BJ (cell line): ENCODE measurements around the gene C3orf22. TPM values are rescaled to one million over a fixed set of nuclear protein-coding genes. Genes with fewer than 3 reads are reported as not detected.

Source experiments
- CTCF ChIA-PET: fragments of 350-600 bp; formaldehyde crosslinking; extraction: SDS; loops from one replicate; lab custom pipeline; 2021; ENCODE audit warnings: antibody characterized with exemption, inconsistent platforms; lab: Yijun Ruan, JAX
- POLR2A ChIA-PET: fragments of 300-600 bp; sonication (Branson Sonifier 250); formaldehyde crosslinking; extraction: SDS; loops from one replicate; lab custom pipeline; 2021; ENCODE audit warnings: antibody characterized with exemption; lab: Charles Lee
- DNase-seq: peaks from one replicate; pipeline ENCODE4 v3.0.0-alpha.2; 2011; ENCODE audit warnings: low read depth
- H3K27me3 ChIP-seq: 2 replicates; pipeline ENCODE4 v1.6.0; 2011; ENCODE audit warnings: low read length; ENCODE audit not compliant: control insufficient read depth, insufficient read depth
- H3K36me3 ChIP-seq: 2 replicates; pipeline ENCODE4 v1.5.1; 2011; ENCODE audit warnings: low read length; ENCODE audit not compliant: control insufficient read depth, insufficient read depth
- H3K4me3 ChIP-seq: 2 replicates; pipeline ENCODE4 v1.5.1; 2011; ENCODE audit warnings: low read depth, mild to moderate bottlenecking, control low read depth, low read length
- CTCF ChIP-seq: IDR thresholded peaks from 2 replicates; pipeline ENCODE4 v1.5.1; 2011; ENCODE audit warnings: low read depth, mild to moderate bottlenecking, control low read depth, inconsistent platforms, low read length, moderate library complexity; ENCODE audit not compliant: insufficient read depth
- polyA plus RNA-seq: library from polyadenylated mRNA; depleted of rRNA; stranded (reverse); fragments of >200 nt; gene quantifications from 2 replicates; pipeline ENCODE4 v1.2.3, GENCODE V29; 2011

Gene C3orf22
- polyA plus RNA-seq, 1 experiment = not detected

DNA sequence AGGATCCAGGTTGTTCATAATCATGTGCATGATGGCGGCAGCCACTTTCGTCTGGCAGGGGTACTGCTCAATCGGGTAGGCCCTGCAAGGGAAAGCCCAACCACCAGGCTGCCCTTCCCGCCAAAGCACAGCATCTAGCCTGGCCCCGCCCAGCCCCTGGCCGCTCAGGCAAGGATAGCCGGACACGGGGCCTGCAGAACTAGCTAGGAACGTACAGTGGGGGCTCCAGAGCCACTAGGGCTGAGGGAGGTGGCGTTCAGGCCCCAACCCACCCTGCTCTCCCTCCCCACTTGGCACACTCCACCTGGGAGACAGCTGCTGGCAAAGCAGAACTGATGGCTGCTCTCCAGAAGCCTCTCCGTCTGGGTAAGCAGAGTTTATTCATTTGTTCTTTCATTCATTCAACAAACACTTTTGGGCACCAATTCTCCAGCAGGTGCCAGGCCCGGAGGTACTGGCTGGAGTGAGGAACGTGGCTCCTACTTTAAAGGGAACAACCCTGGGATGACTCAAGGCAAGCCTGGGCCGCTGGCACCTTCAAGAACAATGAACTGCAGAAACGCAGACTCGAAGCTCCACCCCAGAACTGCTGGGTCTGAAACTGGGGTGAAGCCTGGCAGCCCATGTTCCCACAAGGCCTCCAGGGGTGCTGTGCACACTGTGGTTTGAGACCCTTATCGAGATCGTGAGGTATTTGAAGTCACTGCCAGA lies 49.0 kb downstream of the C3orf22 start:
- DNase-seq = no peak
- H3K27me3 ChIP-seq = peaks cover 3% of the 10 kb centered on the region
- TF ChIP-seq CTCF = no peak
- H3K4me3 ChIP-seq = no peak overlapping the region
- POLR2A ChIA-PET = no interaction called here
- H3K36me3 ChIP-seq = no peaks in the 10 kb centered on the region
- CTCF ChIA-PET = interaction anchor here (1.2 to 2.8 kb wide), 2 partner anchors 12 to 13 kb away, joined by 3 to 14 read pairs; no protein-coding TSS in a partner anchor

GRCh38 chr3:126508564-126508964 lies 50.2 kb downstream of the C3orf22 start:
- Histone ChIP-seq H3K27me3 (peaks cover 3% of the 10 kb centered on the region), H3K4me3 (no peak overlapping the region), H3K36me3 (no peaks in the 10 kb centered on the region)
- ChIA-PET CTCF (interaction anchor here (2.8 kb wide), 1 partner anchor 14 kb away, joined by 14 read pairs; no protein-coding TSS in a partner anchor), POLR2A (no interaction called here)
- no peak for TF ChIP-seq CTCF
- DNase-seq = no peak

GRCh38 chr3:126507886-126508285 lies 50.8 kb downstream of the C3orf22 start:
- Histone ChIP-seq H3K36me3 (no peaks in the 10 kb centered on the region), H3K27me3 (peaks cover 2% of the 10 kb centered on the region), H3K4me3 (no peak overlapping the region)
- POLR2A ChIA-PET = no interaction called here
- no peak for DNase-seq
- no peak for TF ChIP-seq CTCF
- CTCF ChIA-PET = interaction anchor here (1.8 to 2.8 kb wide), 2 partner anchors 15 kb away, joined by 6 to 14 read pairs; partner anchors contain the start of gene CHST13

DNA sequence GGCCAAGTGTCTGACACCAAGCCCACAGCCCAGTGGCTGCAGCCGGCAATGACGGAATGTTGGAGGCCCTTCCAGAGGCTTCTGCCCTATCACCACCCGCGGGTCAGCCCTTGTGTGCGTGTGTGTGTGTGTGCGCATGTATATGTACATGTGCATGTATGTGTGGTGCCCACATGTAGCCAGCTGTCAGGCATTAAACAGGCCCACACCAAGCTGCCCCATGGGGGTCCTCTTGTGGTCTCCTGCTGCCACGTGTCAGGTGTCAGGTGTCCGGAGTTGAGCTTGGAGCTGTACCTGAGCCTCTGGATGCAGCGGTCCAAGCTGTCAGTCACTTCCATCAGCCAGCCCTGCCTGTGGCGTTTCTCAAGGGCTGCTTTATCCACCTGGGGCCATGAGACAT lies 55.0 kb downstream of the C3orf22 start:
- Histone ChIP-seq H3K27me3 (peaks cover 2% of the 10 kb centered on the region; the same call in 1 of the 2 replicates), H3K36me3 (no peaks in the 10 kb centered on the region), H3K4me3 (no peak overlapping the region)
- TF ChIP-seq CTCF = no peak
- POLR2A ChIA-PET = no interaction called here
- CTCF ChIA-PET = no interaction called here
- no peak for DNase-seq

DNA sequence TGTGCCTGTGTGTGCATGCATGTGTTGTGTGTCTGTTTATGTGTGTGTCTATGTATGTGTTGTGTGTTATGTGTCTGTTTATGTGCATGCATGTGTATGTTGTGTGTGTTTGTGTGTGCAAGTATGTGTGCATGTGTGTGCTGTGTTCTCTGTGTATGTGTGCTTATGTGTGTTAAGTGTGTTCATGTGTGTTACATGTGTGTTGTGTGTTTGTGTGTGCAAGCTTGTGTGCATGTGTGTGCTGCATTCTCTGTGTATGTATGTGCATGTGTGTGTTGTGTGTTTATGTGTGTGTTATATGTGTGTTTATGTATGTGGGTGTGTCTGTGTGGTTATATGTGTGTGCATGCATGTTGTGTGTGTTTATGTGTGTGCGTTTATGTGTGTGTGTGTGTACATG lies 56.1 kb downstream of the C3orf22 start:
- no peak overlapping the region for H3K4me3 ChIP-seq
- H3K27me3 ChIP-seq = peaks cover 2% of the 10 kb centered on the region; the same call in 1 of the 2 replicates
- H3K36me3 ChIP-seq = no peaks in the 10 kb centered on the region
- ChIA-PET CTCF (no interaction called here), POLR2A (no interaction called here)
- no peak for DNase-seq
- TF ChIP-seq CTCF = no peak
